ENCODE measurements around the gene GSTA2. TPM values are rescaled to one million over a fixed set of nuclear protein-coding genes. Genes with fewer than 3 reads are reported as not detected.

The GSTA2 gene
- total and polyA plus RNA-seq, 10 of the 15 experiments (the other 5 are each of a cell fraction or from before 2014, with no cell fraction given): not detected

- no peak for TF ChIP-seq NKRF (conservative IDR thresholded peaks at IDR 0.05)
- no peak for TF ChIP-seq SMARCA5 (IDR thresholded peaks at IDR 0.05)
- no peak for TF ChIP-seq SUZ12 (IDR thresholded peaks at IDR 0.05; ENCODE audit: unreplicated experiment)
- TF ChIP-seq BCL11A (IDR thresholded peaks at IDR 0.05; ENCODE audit: low read depth, low read length): no peak
- TF ChIP-seq POLR2A (IDR thresholded peaks at IDR 0.05; ENCODE audit: low read depth, low read length): no peak
- no peak for TF ChIP-seq JUNB (IDR thresholded peaks at IDR 0.05)
- TF ChIP-seq TBL1XR1 (IDR thresholded peaks at IDR 0.05; ENCODE audit: low read depth, low read length): no peak
- peak; percentile 50; the same call in 1 of the 3 replicates for TF ChIP-seq POU2F2 (IDR thresholded peaks at IDR 0.05; ENCODE audit: borderline replicate concordance, low read depth, low read length)
- no peak for TF ChIP-seq USF1 (IDR thresholded peaks at IDR 0.05; ENCODE audit: borderline replicate concordance, extremely low read length, insufficient read depth, low read depth, low read length)
- TF ChIP-seq TCF7 (IDR thresholded peaks at IDR 0.05; ENCODE audit: borderline replicate concordance): no peak
- TF ChIP-seq ZNF592 (IDR thresholded peaks at IDR 0.05): no peak
- no peak for TF ChIP-seq MTA3 (IDR thresholded peaks at IDR 0.05; ENCODE audit: borderline replicate concordance, low read length)
- TF ChIP-seq NBN (IDR thresholded peaks at IDR 0.05): 0 out of 2 replicates have a peak, but pooled peaks have one; percentile 21
- TF ChIP-seq ZBTB40 (IDR thresholded peaks at IDR 0.05; ENCODE audit: borderline replicate concordance): no peak
- TF ChIP-seq EED (IDR thresholded peaks at IDR 0.05; ENCODE audit: low read depth): no peak
- TF ChIP-seq NFYB (IDR thresholded peaks at IDR 0.05; ENCODE audit: insufficient read depth, low read depth, low read length): no peak
- no peak for TF ChIP-seq CHD2 (IDR thresholded peaks at IDR 0.05; ENCODE audit: borderline replicate concordance, low read depth, low read length)
- no peak for TF ChIP-seq MYB (IDR thresholded peaks at IDR 0.05; ENCODE audit: borderline replicate concordance, low read depth, low read length)
- TF ChIP-seq CREM (IDR thresholded peaks at IDR 0.05; ENCODE audit: low read depth): no peak
- no peak for TF ChIP-seq ZBED1 (IDR thresholded peaks at IDR 0.05; ENCODE audit: borderline replicate concordance)
- no peak; the same call in 1 of the 2 replicates for TF ChIP-seq IKZF1 (conservative IDR thresholded peaks at IDR 0.05)
These were observed 38.7 kb downstream of the GSTA2 start (continued) for GRCh38 chr6:52724406-52725121.
